T-helper 17 cell (primary cell): Measurements from ENCODE around the gene LYSMD2. TPM values are rescaled to one million over a fixed set of nuclear protein-coding genes. Genes with fewer than 3 reads are reported as not detected.

Source experiments
- ATAC-seq: fragments of 150-1000 bp; cut with Tn5 transposase; 2 replicates; pipeline ENCODE4 v1.10.0; 2021; ENCODE audit warnings: mild to moderate bottlenecking, moderate library complexity
- DNase-seq, 3 donors: peaks; one replicate each; pipeline versions ENCODE4 v3.0.0 to v3.0.0-alpha.2; 2020 to 2021
- H3K9me3 ChIP-seq: one replicate; pipeline ENCODE4 v1.7.0; 2013; ENCODE audit warnings: low read length, mild to moderate bottlenecking; ENCODE audit not compliant: control insufficient read depth, poor library complexity, severe bottlenecking
- H3K27ac Mint-ChIP-seq: one replicate; pipeline ENCODE4 v1.8.0; 2022; ENCODE audit warnings: mild to moderate bottlenecking, moderate library complexity, mixed read lengths
- H3K27me3 Mint-ChIP-seq: one replicate; pipeline ENCODE4 v1.8.0; 2022; ENCODE audit warnings: mixed read lengths
- H3K36me3 Mint-ChIP-seq: one replicate; pipeline ENCODE4 v1.8.0; 2022; ENCODE audit warnings: low read depth, mixed read lengths
- H3K4me1 Mint-ChIP-seq: one replicate; pipeline ENCODE4 v1.8.0; 2022; ENCODE audit warnings: mild to moderate bottlenecking, mixed read lengths
- H3K4me3 Mint-ChIP-seq: one replicate; pipeline ENCODE4 v1.8.0; 2022; ENCODE audit warnings: mild to moderate bottlenecking, moderate library complexity, mixed read lengths
- total RNA-seq, 4 donors: library from RNA in 2 of 4; stranded (reverse) in 2 of 4; gene quantifications; one replicate each; pipeline ENCODE4 v1.2.3 and lab custom pipeline; 2022 to 2026

Gene LYSMD2
- total RNA-seq, 2 donors from 2014 or later: 17.6 to 21.8 TPM

DNA sequence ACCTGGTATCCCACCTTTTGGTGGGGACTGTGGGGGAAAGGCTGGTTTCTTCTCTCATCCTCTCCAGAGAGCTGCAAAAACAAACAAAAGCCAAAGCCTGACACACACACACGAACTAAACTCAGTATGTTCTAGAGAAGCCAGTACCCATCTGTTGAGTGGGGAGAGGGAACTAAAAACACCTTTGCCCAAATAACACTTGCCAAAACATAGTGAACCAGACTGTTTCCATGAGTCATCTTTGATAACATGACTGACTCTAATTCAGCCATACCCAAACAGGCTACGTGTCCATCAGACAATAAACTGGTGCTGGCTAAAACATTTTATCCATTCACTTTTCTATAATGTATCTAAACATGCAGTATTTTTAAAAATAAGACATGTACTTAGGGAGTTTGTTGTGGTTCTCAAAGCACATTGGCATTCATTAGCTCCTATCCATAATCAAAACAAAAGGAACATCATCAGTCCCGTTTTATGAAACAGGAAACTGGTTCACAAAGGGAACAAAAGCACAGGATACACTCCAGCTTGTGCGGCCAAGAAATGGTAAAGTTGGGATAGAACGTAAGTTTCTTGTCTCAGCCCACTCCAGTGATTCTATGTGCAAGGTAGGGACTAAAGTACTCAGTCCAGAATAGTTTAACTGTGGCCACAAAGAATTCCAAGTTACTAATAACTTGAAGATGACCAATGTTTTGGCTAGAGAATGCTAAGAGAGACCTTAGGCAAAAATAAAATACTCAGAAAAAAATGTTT lies 16.1 kb downstream of the LYSMD2 start:
- Mint-ChIP-seq H3K4me3 (no peak overlapping the region), H3K36me3 (peaks cover 7% of the 10 kb centered on the region), H3K4me1 (peaks cover 20% of the 10 kb centered on the region), H3K27me3 (no peaks in the 10 kb centered on the region), H3K27ac (peak overlapping the region; percentile 77)
- no peak for DNase-seq
- H3K9me3 ChIP-seq: no peaks in the 10 kb centered on the region
- ATAC-seq: no peak

DNA sequence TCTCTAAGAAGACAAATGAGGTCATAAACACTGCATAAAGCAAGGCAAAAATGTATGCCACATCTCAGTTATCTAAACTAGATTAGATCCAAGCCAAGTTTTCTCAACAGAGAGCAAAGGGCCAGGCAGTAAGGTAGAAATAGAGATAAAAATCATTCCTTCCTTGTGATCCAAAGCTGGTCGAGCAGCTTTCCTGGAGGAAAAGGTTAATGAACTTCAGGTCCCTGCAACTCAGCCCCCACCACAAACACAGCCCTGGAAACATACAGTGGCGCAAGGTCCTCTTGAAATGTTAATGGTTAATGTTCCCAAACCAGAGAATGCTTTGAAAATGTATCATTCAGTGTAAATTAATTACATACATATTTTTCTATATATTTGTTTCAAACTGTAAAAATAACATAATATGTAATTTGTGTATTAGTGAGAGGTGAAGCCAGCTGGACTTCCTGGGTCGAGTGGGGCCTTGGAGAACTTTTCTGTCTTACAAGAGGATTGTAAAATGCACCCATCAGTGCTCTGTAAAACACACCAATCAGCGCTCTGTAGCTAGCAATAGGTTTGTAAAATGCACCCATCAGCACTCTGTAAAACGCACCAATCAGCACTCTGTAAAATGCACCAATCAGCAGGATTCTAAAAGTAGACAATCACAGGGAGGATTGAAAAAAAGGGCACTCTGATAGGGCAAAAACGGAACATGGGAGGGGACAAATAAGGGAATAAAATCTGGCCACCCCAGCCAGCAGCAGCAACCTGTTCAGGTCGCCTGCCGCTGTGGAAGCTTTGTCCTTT lies 17.1 kb downstream of the LYSMD2 start:
- H3K36me3 Mint-ChIP-seq: peaks cover 7% of the 10 kb centered on the region
- no peaks in the 10 kb centered on the region for H3K27me3 Mint-ChIP-seq
- no peak for ATAC-seq
- no peak overlapping the region for H3K4me3 Mint-ChIP-seq
- H3K4me1 Mint-ChIP-seq: peaks cover 16% of the 10 kb centered on the region
- no peaks in the 10 kb centered on the region for H3K9me3 ChIP-seq
- H3K27ac Mint-ChIP-seq: no peak overlapping the region
- DNase-seq: no peak

- Mint-ChIP-seq H3K36me3 (peaks cover 5% of the 10 kb centered on the region), H3K27me3 (no peaks in the 10 kb centered on the region), H3K27ac (no peak overlapping the region), H3K4me1 (peaks cover 7% of the 10 kb centered on the region), H3K4me3 (no peak overlapping the region)
- DNase-seq (no peak), ATAC-seq (no peak)
- no peaks in the 10 kb centered on the region for H3K9me3 ChIP-seq
These were observed 18.7 kb downstream of the LYSMD2 start for GRCh38 chr15:51718746-51719145.

- no peaks in the 10 kb centered on the region for H3K9me3 ChIP-seq
- no peak overlapping the region for H3K4me3 Mint-ChIP-seq
- ATAC-seq (no peak), DNase-seq (no peak)
- H3K27me3 Mint-ChIP-seq: no peaks in the 10 kb centered on the region
- H3K4me1 Mint-ChIP-seq: peaks cover 7% of the 10 kb centered on the region
- peaks cover 5% of the 10 kb centered on the region for H3K36me3 Mint-ChIP-seq
- H3K27ac Mint-ChIP-seq: peak overlapping the region; percentile 39
These were observed 19.2 kb downstream of the LYSMD2 start for GRCh38 chr15:51718219-51718618.

GRCh38 chr15:51714911-51715310 lies 22.5 kb downstream of the LYSMD2 start:
- no peaks in the 10 kb centered on the region for H3K9me3 ChIP-seq
- ATAC-seq (no peak), DNase-seq (no peak)
- Mint-ChIP-seq H3K4me3 (no peak overlapping the region), H3K36me3 (peaks cover 3% of the 10 kb centered on the region), H3K27ac (no peak overlapping the region), H3K27me3 (no peaks in the 10 kb centered on the region), H3K4me1 (peaks cover 4% of the 10 kb centered on the region)

DNA sequence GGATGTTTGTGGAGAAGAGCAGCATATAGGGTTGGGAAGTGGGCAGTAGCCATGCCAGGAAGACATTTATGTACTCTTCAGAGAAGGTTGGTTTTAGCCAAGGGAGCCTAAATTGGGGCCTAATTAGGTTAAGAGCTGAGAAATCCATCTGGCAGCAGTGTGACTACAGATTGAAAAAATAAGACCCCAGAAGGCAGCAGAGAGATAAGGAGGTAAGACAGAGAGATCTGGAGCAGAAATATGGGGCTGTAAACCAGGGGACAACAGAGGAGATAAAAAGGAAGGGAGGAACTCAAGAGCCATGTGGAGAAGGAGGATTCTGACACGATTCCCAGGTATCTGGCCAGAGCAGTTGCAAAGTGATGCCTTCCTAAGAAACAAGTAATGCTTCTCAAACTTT lies 23.3 kb downstream of the LYSMD2 start:
- no peak for DNase-seq
- H3K27me3 Mint-ChIP-seq: no peaks in the 10 kb centered on the region
- H3K27ac Mint-ChIP-seq: no peak overlapping the region
- H3K4me1 Mint-ChIP-seq: peaks cover 4% of the 10 kb centered on the region
- no peak overlapping the region for H3K4me3 Mint-ChIP-seq
- H3K36me3 Mint-ChIP-seq: peaks cover 3% of the 10 kb centered on the region
- ATAC-seq: no peak
- no peaks in the 10 kb centered on the region for H3K9me3 ChIP-seq

GRCh38 chr15:51709031-51709430 lies 28.4 kb downstream of the LYSMD2 start:
- ATAC-seq (no peak), DNase-seq (no peak)
- Mint-ChIP-seq H3K4me3 (no peak overlapping the region), H3K36me3 (peaks cover 3% of the 10 kb centered on the region), H3K27ac (no peak overlapping the region), H3K27me3 (peaks cover 19% of the 10 kb centered on the region), H3K4me1 (peaks cover 3% of the 10 kb centered on the region)
- H3K9me3 ChIP-seq: no peaks in the 10 kb centered on the region

- H3K9me3 ChIP-seq: no peaks in the 10 kb centered on the region
- H3K4me1 Mint-ChIP-seq: peaks cover 2% of the 10 kb centered on the region
- H3K27me3 Mint-ChIP-seq: peaks cover 19% of the 10 kb centered on the region
- ATAC-seq (no peak), DNase-seq (no peak)
- H3K27ac Mint-ChIP-seq: no peak overlapping the region
- peaks cover 2% of the 10 kb centered on the region for H3K36me3 Mint-ChIP-seq
- H3K4me3 Mint-ChIP-seq: no peak overlapping the region
These were observed 29.4 kb downstream of the LYSMD2 start for GRCh38 chr15:51708013-51708412.

DNA sequence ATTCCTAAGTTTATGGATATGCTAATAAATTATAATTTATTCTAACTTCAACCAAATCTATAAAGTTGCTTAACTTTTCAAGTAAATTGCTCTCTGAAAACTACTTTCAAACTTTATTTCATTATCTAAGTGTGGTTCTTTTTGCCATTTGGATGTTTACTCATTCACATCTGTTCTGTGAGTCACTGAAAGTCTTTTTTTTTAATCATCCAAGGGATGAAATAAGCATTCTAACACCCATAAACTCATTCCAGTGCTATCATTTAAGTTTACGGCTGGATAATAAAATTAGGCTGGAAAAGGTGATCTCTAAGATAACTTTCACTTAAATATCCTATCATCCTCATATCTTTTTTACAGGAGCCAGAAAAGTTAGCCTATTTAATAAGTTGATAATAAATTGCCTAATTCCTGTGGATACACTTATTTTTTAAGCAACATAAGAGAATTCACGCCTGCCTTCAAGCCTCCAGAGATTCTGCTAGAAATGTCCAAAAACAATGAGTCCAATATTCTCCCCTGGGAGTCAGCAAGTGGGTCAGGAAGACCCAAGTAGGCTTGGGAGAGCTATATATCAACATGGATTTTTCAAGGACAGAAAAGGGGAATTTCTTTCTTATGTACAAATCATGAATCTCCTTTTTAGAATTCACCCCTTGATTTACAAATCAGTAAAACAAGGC lies 30.4 kb downstream of the LYSMD2 start:
- DNase-seq: no peak
- ATAC-seq: no peak
- Mint-ChIP-seq H3K4me3 (no peak overlapping the region), H3K27me3 (peaks cover 24% of the 10 kb centered on the region), H3K27ac (no peak overlapping the region), H3K36me3 (no peaks in the 10 kb centered on the region), H3K4me1 (no peaks in the 10 kb centered on the region)
- H3K9me3 ChIP-seq: no peaks in the 10 kb centered on the region

- Mint-ChIP-seq H3K4me1 (no peaks in the 10 kb centered on the region), H3K27ac (no peak overlapping the region), H3K27me3 (peaks cover 24% of the 10 kb centered on the region), H3K4me3 (no peak overlapping the region), H3K36me3 (no peaks in the 10 kb centered on the region)
- no peak for DNase-seq
- no peaks in the 10 kb centered on the region for H3K9me3 ChIP-seq
- no peak for ATAC-seq
These were observed 31.2 kb downstream of the LYSMD2 start for GRCh38 chr15:51706291-51706690.

- ATAC-seq (no peak), DNase-seq (no peak)
- no peaks in the 10 kb centered on the region for H3K4me1 Mint-ChIP-seq
- H3K4me3 Mint-ChIP-seq: no peak overlapping the region
- H3K9me3 ChIP-seq: no peaks in the 10 kb centered on the region
- no peaks in the 10 kb centered on the region for H3K36me3 Mint-ChIP-seq
- peaks cover 42% of the 10 kb centered on the region for H3K27me3 Mint-ChIP-seq
- no peak overlapping the region for H3K27ac Mint-ChIP-seq
These were observed 34.7 kb downstream of the LYSMD2 start for GRCh38 chr15:51702710-51703109.

GRCh38 chr15:51699373-51699772 lies 38.1 kb downstream of the LYSMD2 start:
- no peak overlapping the region for H3K27ac Mint-ChIP-seq
- no peaks in the 10 kb centered on the region for H3K36me3 Mint-ChIP-seq

DNA sequence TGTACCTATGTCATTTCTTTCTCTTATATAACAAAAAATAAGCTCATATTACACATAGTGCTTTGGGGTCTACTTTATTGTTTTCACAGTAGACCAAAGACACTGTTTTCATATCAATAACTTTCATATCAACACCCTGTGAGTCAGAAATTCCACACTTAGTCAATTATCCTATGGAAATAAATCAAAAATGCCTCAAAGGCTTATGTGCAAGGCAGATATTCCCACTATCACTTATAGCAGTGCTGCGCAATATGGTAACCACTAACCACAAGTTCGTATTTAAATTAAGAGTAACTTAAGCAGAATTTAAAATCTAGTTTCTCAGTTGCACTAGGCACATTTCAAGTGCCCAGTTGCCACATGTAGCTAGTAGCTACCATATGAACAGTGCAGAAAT lies 40.3 kb downstream of the LYSMD2 start:
- Mint-ChIP-seq H3K27ac (no peak overlapping the region), H3K27me3 (peaks cover 18% of the 10 kb centered on the region), H3K36me3 (no peaks in the 10 kb centered on the region), H3K4me3 (no peak overlapping the region), H3K4me1 (peaks cover 10% of the 10 kb centered on the region)
- no peaks in the 10 kb centered on the region for H3K9me3 ChIP-seq
- ATAC-seq: no peak
- DNase-seq: no peak

More at GRCh38 chr15:51699373-51699772, 38.1 kb downstream of the LYSMD2 start:
- Mint-ChIP-seq H3K4me3 (no peak overlapping the region), H3K4me1 (no peaks in the 10 kb centered on the region), H3K27me3 (peaks cover 25% of the 10 kb centered on the region)
- ATAC-seq (no peak), DNase-seq (no peak)
- H3K9me3 ChIP-seq: no peaks in the 10 kb centered on the region
